SU-DHL-6 (cell line): Measurements from ENCODE around the gene FRRS1L.

Experiments
- CTCF ChIP-seq: fragments of 200-600 bp; sonication (generic); IDR thresholded peaks from one replicate; pipeline ENCODE4 v1.5.1; 2017; ENCODE audit warnings: antibody characterized with exemption, mild to moderate bottlenecking, low read length, moderate library complexity; ENCODE audit not compliant: insufficient read depth, poor library complexity, severe bottlenecking
- EZH2phosphoT487 ChIP-seq: fragments of 200-600 bp; sonication (generic), shearing (Covaris generic); conservative IDR thresholded peaks from 2 replicates; pipeline ENCODE4 v1.6.1; 2018; ENCODE audit warnings: mild to moderate bottlenecking, antibody characterized with exemption, low read length, moderate library complexity, mixed read lengths

DNA sequence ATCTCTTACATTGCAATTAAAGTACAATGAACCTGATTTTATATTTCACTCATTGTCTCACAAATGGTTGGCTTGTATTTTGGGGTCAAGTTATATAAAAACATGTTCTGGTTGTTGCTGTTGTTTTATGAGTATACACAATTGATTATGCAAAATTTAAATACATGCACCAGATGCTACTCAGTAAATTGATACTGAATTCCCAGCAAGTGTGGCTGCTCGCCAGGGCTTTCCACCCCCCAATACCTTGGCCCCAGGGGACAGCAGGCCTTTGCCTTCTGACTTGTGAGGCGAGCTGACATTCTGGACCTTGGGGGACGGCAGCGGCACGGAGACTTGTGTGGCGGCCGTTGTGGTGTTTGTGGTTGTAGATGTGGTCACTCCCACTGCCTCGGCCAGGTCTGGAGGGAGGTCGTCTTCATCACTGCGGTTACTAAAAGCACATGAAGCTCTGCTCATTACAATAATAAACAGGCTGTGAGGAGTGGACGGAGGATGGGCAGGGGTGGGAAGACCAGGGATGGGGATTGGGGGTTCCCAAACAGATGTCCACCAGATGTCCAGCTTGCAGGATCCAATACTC, 27.0 kb upstream of the FRRS1L start:
- TF ChIP-seq CTCF (no peak), EZH2phosphoT487 (no peak)
